Prostate gland (tissue), 2 donors: ENCODE measurements around the gene CD80. TPM values are rescaled to one million over a fixed set of nuclear protein-coding genes. Genes with fewer than 3 reads are reported as not detected.

Experiments used
- DNase-seq: peaks from one replicate; pipeline ENCODE4 v3.0.0-alpha.2; 2019; ENCODE audit warnings: low spot score
- H3K27ac ChIP-seq, 2 donors: fragments of 200-600 bp; sonication (generic); 2 replicates each; pipeline ENCODE4 v1.5.1; 2017 to 2019
- H3K27me3 ChIP-seq: fragments of 200-600 bp; sonication (generic); replicated peaks from 2 replicates; pipeline ENCODE4 v1.5.1; 2019; ENCODE audit not compliant: insufficient read depth
- H3K36me3 ChIP-seq, 2 donors: fragments of 200-600 bp; sonication (generic); 1 replicate in 1 of 2; 2 replicates in 1 of 2; pipeline versions ENCODE4 v1.5.1 to v1.8.1; 2017 to 2019
- H3K4me1 ChIP-seq: fragments of 200-600 bp; sonication (generic); replicated peaks from 2 replicates; pipeline ENCODE4 v1.5.1; 2019
- H3K4me3 ChIP-seq, 2 donors: fragments of 200-600 bp; sonication (generic); 2 replicates each; pipeline ENCODE4 v1.5.1; 2017 to 2019
- H3K9me3 ChIP-seq: fragments of 200-600 bp; sonication (generic); 2 replicates; pipeline ENCODE4 v1.5.1; 2017
- POLR2A ChIP-seq: fragments of 450-650 bp; IDR thresholded peaks from one replicate; pipeline ENCODE4 v1.6.1; 2016; ENCODE audit warnings: antibody characterized with exemption, mild to moderate bottlenecking
- POLR2AphosphoS5 ChIP-seq: sonication (generic); formaldehyde crosslinking; IDR thresholded peaks from one replicate; pipeline ENCODE4 v1.6.1; 2017; ENCODE audit warnings: antibody characterized with exemption
- WGBS: methylation state at CpG from one replicate; pipeline ENCODE4 v1.1.5; 2018; 5-methylcytosine and 5-hydroxymethylcytosine counted together
- intact Hi-C: fragments of 100-400 bp; cut with DNase I; formaldehyde crosslinking; loops from one replicate; pipeline ENCODE4 v1.14.2; 2022
- total RNA-seq, 2 donors: library from RNA; depleted of rRNA; stranded (reverse); fragments of >200 nt; gene quantifications; one replicate each; pipeline ENCODE4 v1.1.0, GENCODE V29; 2016
- TF ChIP-seq, protein P1 (sequence below), 4 experiments: fragments of 200-600 bp in 2 of 4; fragments of 450-650 bp in 2 of 4; sonication (generic) in 2 of 4; IDR thresholded peaks; 1 replicate in 3 of 4; 2 replicates in 1 of 4; pipeline ENCODE4 v1.5.1; 2016 to 2019; ENCODE audit warnings: antibody characterized with exemption in 4 of 4, mild to moderate bottlenecking in 2 of 4, moderate library complexity in 2 of 4

CD80 gene
- total RNA-seq, 2 donors from 2014 or later = not detected

DNA sequence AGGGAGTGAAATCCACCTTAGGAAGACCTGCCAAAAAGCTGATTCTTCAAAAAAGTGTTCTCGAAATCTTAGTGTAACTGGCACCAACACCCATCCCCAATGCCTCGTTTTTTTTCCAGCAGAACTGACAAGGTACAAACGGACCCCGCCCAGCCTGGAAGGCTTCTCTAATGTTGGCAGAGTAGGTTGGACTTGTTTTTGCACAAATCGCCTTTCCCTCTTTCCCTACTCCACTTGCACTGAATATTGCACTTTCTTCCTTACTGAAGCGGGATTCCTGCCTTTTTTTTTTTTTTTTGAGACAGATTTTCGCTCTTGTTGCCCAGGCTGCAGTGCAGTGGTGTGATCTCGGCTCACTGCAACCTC lies 61.6 kb downstream of the CD80 start:
- Histone ChIP-seq H3K27ac (peak overlapping the region; percentile 84 to 94), H3K36me3 (no peaks in the 10 kb centered on the region), H3K4me3 (peak overlapping the region; percentile 89 to 93), H3K4me1 (no peaks in the 10 kb centered on the region), H3K9me3 (no peaks in the 10 kb centered on the region), H3K27me3 (no peaks in the 10 kb centered on the region)
- TF ChIP-seq POLR2A (no peak), POLR2AphosphoS5 (no peak)
- TF ChIP-seq, protein P1, sequence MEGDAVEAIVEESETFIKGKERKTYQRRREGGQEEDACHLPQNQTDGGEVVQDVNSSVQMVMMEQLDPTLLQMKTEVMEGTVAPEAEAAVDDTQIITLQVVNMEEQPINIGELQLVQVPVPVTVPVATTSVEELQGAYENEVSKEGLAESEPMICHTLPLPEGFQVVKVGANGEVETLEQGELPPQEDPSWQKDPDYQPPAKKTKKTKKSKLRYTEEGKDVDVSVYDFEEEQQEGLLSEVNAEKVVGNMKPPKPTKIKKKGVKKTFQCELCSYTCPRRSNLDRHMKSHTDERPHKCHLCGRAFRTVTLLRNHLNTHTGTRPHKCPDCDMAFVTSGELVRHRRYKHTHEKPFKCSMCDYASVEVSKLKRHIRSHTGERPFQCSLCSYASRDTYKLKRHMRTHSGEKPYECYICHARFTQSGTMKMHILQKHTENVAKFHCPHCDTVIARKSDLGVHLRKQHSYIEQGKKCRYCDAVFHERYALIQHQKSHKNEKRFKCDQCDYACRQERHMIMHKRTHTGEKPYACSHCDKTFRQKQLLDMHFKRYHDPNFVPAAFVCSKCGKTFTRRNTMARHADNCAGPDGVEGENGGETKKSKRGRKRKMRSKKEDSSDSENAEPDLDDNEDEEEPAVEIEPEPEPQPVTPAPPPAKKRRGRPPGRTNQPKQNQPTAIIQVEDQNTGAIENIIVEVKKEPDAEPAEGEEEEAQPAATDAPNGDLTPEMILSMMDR (IDR thresholded peaks at IDR 0.05) = no peak
- 4% methylated on average over 8 of the region's 8 CpGs for WGBS
- DNase-seq = peak; percentile 7
- intact Hi-C loops = loop anchor here (10.0 kb wide), 1 partner anchor 177 kb away; the partner anchor contains the start of gene COX17

DNA sequence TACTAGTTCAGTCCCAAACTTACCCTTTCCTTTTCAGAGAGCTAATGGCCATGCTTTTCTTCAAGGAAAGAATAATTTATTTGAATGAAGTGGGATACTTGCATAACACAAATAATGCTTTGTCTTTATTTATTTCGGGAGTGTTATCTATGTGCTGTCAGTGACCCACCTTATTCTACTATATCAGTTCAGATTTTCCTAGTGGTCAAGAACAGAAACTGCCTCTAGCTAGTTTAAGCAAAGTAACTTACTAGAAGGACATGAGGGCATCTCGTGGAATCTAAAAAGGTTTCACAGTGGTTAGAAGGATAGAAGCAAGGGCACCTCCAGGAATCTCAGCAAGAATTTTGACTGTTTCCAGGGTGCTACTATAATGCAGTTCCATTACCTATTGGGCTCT lies 64.8 kb downstream of the CD80 start:
- no peak for DNase-seq
- no peaks in the 10 kb centered on the region for H3K4me1 ChIP-seq
- H3K27ac ChIP-seq = no peak overlapping the region
- H3K4me3 ChIP-seq = no peak overlapping the region
- no peaks in the 10 kb centered on the region for H3K27me3 ChIP-seq
- no peaks in the 10 kb centered on the region for H3K36me3 ChIP-seq
- 85% methylated on average over 2 of the region's 2 CpGs for WGBS
- intact Hi-C loops = loop anchor here (10.0 kb wide), 1 partner anchor 180 kb away; the partner anchor contains the start of gene COX17
- TF ChIP-seq POLR2A (no peak), POLR2AphosphoS5 (no peak)
- TF ChIP-seq, protein P1 (IDR thresholded peaks at IDR 0.05) = no peak
- H3K9me3 ChIP-seq = no peaks in the 10 kb centered on the region

GRCh38 chr3:119492810-119493209 lies 66.6 kb downstream of the CD80 start:
- Histone ChIP-seq H3K27me3 (no peaks in the 10 kb centered on the region), H3K9me3 (no peaks in the 10 kb centered on the region), H3K36me3 (no peaks in the 10 kb centered on the region), H3K4me3 (no peak overlapping the region), H3K4me1 (no peaks in the 10 kb centered on the region), H3K27ac (no peak overlapping the region)
- TF ChIP-seq, protein P1 (IDR thresholded peaks at IDR 0.05) = no peak
- TF ChIP-seq POLR2A (no peak), POLR2AphosphoS5 (no peak)
- 92% methylated on average over 3 of the region's 3 CpGs for WGBS
- intact Hi-C loops = loop anchor here (10.0 kb wide), 1 partner anchor 182 kb away; the partner anchor contains the start of gene COX17
- no peak for DNase-seq

GRCh38 chr3:119492128-119492527 lies 67.3 kb downstream of the CD80 start:
- H3K9me3 ChIP-seq = no peaks in the 10 kb centered on the region
- 96% methylated on average over 2 of the region's 2 CpGs for WGBS
- DNase-seq = no peak
- H3K36me3 ChIP-seq = no peaks in the 10 kb centered on the region
- no peak overlapping the region for H3K27ac ChIP-seq
- TF ChIP-seq POLR2AphosphoS5 = no peak
- TF ChIP-seq POLR2A = no peak
- TF ChIP-seq, protein P1 (IDR thresholded peaks at IDR 0.05) = no peak
- no peaks in the 10 kb centered on the region for H3K27me3 ChIP-seq
- intact Hi-C loops = loop anchor here (10.0 kb wide), 1 partner anchor 183 kb away; the partner anchor contains the start of gene COX17
- no peaks in the 10 kb centered on the region for H3K4me1 ChIP-seq
- H3K4me3 ChIP-seq = no peak overlapping the region

GRCh38 chr3:119490153-119490552 lies 69.3 kb downstream of the CD80 start:
- intact Hi-C loops = loop anchor here (10.0 kb wide), 1 partner anchor 185 kb away; the partner anchor contains the start of gene COX17
- no peak overlapping the region for H3K4me3 ChIP-seq
- TF ChIP-seq POLR2AphosphoS5 (no peak), POLR2A (no peak)
- TF ChIP-seq, protein P1 (IDR thresholded peaks at IDR 0.05) = no peak
- no peaks in the 10 kb centered on the region for H3K36me3 ChIP-seq
- no peaks in the 10 kb centered on the region for H3K4me1 ChIP-seq
- H3K9me3 ChIP-seq = no peaks in the 10 kb centered on the region
- DNase-seq = no peak
- 99% methylated on average over 2 of the region's 2 CpGs for WGBS
- no peaks in the 10 kb centered on the region for H3K27me3 ChIP-seq
- no peak overlapping the region for H3K27ac ChIP-seq
